PC-3 (cell line): ENCODE results near the gene SUMO4.

Source experiments
- EZH2 ChIP-seq: fragments of 300-600 bp; sonication (generic); IDR thresholded peaks from one replicate; pipeline ENCODE4 v1.6.1; 2017; ENCODE audit warnings: antibody characterized with exemption, mild to moderate bottlenecking, low read length; ENCODE audit not compliant: unreplicated experiment
- TF ChIP-seq, protein P1 (sequence below): fragments of 300-600 bp; sonication (generic); conservative IDR thresholded peaks from 2 replicates; pipeline ENCODE4 v1.5.1; 2017; ENCODE audit warnings: antibody characterized with exemption, low read depth, mild to moderate bottlenecking, low read length

DNA sequence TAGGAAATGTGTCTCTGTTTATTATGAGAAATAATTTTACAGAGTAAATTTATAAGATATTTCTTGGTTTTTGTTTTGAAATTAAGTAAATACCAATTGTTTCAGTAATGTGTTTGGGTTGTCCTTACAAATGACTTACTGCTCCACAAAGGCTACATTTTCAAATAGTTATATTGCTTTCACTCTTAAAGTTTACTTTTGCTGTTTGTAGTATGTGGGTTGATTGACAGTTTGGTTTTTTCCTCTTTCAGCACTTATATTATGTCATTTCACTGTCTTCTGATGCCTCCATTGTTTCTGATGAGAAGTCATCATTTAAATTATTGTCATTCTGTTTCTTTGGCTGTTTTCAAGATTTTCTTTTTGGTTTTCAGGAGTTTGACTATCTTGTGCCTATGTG is 34.9 kb upstream of the SUMO4 start:
- TF ChIP-seq, protein P1, sequence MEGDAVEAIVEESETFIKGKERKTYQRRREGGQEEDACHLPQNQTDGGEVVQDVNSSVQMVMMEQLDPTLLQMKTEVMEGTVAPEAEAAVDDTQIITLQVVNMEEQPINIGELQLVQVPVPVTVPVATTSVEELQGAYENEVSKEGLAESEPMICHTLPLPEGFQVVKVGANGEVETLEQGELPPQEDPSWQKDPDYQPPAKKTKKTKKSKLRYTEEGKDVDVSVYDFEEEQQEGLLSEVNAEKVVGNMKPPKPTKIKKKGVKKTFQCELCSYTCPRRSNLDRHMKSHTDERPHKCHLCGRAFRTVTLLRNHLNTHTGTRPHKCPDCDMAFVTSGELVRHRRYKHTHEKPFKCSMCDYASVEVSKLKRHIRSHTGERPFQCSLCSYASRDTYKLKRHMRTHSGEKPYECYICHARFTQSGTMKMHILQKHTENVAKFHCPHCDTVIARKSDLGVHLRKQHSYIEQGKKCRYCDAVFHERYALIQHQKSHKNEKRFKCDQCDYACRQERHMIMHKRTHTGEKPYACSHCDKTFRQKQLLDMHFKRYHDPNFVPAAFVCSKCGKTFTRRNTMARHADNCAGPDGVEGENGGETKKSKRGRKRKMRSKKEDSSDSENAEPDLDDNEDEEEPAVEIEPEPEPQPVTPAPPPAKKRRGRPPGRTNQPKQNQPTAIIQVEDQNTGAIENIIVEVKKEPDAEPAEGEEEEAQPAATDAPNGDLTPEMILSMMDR, result no peak
- TF ChIP-seq EZH2, result no peak
